GM18951 (cell line): ENCODE data around the gene GCG.

ENCODE experiments used
- POLR2A ChIP-seq: IDR thresholded peaks from 4 replicates; pipeline ENCODE4 v1.6.1; 2011; ENCODE audit warnings: mild to moderate bottlenecking; ENCODE audit not compliant: insufficient read length, insufficient read depth; ENCODE audit errors: extremely low read depth
- in situ Hi-C: fragments of 300-500 bp; cut with MboI; formaldehyde crosslinking; loops from one replicate; pipeline ENCODE4 v1.12.0; 2022; ENCODE audit warnings: low sequenced_read_pairs, mixed read lengths, inconsistent platforms; ENCODE audit not compliant: unreplicated experiment

The GCG gene

GRCh38 chr2:162172802-162173370, 20.8 kb upstream of the GCG start:
- TF ChIP-seq POLR2A = no peak
- in situ Hi-C loops = no loop called here

GRCh38 chr2:162166745-162167144, 14.7 kb upstream of the GCG start:
- no peak for TF ChIP-seq POLR2A
- in situ Hi-C loops = no loop called here

- no peak for TF ChIP-seq POLR2A
- in situ Hi-C loops = no loop called here
Measured at GRCh38 chr2:162166174-162166573, 14.1 kb upstream of the GCG start.

DNA sequence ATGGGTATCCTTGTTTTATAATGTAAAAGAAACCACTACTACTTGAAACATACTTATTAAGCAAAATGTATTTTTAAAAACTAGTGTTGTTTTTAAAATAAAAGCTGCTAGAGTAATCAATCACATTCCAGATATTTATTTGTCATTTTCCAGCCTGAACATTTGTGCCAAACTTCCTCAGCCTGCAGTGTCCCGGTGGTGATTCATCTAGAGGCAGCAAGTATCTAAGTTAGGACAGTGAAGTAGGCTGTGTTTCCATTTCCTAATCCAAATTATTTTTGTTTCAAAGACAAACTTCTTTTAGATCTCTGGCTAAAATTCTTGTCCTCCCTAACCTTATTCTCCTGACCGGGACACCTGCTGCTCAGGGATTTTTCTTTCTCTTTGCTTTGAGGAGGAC, 12.8 kb upstream of the GCG start:
- TF ChIP-seq POLR2A = no peak
- in situ Hi-C loops = no loop called here

DNA sequence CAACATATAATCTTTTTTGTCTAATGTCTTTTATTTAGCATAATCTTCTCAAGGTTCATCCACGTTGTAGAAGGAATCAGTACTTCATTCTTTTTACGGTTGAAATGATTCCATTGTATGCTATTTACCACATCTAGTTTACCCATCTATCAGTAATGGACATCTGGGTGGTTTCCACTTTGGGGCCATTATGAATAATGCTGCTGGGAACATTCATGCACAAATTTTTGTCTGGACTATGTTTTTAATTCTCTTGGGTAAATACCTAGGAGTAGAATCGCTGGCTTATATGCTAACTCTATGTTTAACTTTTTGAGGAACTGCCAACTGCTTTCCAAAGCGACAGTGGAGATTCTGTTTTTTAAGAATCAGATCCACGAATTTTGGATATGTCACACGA, 7.4 kb upstream of the GCG start:
- in situ Hi-C loops = no loop called here
- no peak for TF ChIP-seq POLR2A

- no peak for TF ChIP-seq POLR2A
- in situ Hi-C loops = no loop called here
Measured at GRCh38 chr2:162156149-162156548, 4.1 kb upstream of the GCG start.

DNA sequence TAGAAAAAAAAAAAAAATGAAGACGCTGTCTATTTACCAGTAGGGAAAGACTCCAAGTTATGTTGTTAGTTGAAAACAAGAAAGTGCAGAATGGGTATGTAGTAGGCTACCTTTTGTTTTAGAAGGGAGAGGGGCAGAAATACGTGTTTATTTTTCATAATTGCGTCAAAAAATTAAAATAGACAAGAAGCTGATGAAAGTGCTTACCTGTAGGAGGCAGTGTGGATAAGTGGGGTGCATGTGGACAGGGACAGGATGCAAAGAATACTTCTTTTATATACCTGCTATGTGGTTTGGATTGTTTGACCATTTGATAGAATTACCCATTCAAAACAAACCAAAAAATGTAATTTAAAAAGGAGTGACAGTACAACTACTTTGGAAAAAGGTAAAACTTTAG, 3.0 kb upstream of the GCG start:
- no peak for TF ChIP-seq POLR2A
- in situ Hi-C loops = no loop called here

DNA sequence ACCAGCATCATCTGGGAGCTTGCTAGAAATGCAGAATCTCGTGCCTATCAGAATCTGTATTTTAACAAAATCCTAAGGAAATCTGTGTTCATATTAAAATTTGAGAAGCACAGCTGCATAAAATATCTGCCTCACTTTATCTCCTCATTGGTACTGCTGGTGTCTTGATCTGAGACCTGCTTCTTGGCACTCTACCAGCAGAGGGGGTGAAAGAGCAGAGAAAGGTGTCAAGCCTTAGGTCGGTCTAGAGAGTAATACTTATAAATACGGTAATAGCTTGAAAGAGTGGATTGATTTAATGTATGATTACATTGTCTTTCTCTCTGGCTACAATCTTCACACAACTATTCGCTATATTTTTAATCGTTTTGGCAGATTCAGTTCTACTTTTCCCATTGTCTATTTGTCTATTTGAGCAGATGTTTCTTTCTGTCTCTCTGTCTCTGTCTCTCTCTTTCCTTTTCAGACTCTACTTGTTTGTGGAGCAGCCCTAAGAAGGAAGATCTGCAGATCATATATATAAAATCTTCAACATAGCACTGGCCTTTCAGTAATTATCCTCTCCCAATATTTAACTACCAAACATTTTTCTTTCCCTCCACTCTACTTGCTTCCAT, 1.7 kb upstream of the GCG start:
- TF ChIP-seq POLR2A = no peak
- in situ Hi-C loops = no loop called here

- TF ChIP-seq POLR2A = no peak
- in situ Hi-C loops = loop anchor here (25.0 kb wide), 1 partner anchor 563 kb away; no protein-coding TSS in a partner anchor
Measured at GRCh38 chr2:162149940-162150339, 2.1 kb downstream of the GCG start.

GRCh38 chr2:162149466-162149865, 2.6 kb downstream of the GCG start:
- in situ Hi-C loops = loop anchor here (25.0 kb wide), 1 partner anchor 562 kb away; no protein-coding TSS in a partner anchor
- TF ChIP-seq POLR2A = no peak

DNA sequence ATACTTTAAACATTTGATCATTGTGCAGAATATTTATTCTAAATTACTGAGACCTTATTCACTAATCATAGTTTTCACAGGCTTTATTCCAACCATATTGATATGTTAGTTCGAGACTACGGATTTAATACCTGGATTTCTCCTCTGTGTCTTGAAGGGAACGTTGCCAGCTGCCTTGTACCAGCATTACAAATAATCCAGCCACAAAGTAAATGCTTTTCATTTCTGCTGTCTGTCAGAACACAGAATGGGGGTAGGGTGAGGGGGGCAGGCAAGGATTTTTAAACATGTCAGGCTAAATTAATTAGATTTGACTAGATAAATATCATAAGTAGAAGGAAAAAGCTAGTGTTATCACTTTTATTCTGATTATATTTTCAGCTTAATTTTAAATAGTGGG, 3.1 kb downstream of the GCG start:
- in situ Hi-C loops = loop anchor here (25.0 kb wide), 1 partner anchor 562 kb away; no protein-coding TSS in a partner anchor
- no peak for TF ChIP-seq POLR2A

DNA sequence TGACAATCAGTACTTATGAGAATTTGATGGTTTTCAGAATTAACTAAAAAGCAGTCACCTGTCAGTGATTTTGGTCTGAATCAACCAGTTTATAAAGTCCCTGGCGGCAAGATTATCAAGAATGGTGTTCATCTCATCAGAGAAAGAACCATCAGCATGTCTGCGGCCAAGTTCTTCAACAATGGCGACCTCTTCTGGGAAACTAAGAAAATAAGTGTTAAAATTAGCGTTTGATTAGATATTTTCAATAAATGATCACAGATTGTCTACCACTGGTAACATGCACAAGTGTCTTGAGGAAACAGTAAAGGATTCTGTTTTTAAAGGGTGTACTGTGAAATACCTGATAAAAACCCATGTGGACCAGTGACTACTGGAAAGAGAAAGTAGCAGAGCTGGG, 8.1 kb downstream of the GCG start:
- TF ChIP-seq POLR2A = no peak
- in situ Hi-C loops = loop anchor here (25.0 kb wide), 1 partner anchor 557 kb away; no protein-coding TSS in a partner anchor

- no peak for TF ChIP-seq POLR2A
- in situ Hi-C loops = loop anchor here (25.0 kb wide), 1 partner anchor 551 kb away; no protein-coding TSS in a partner anchor
Measured at GRCh38 chr2:162138310-162138709, 13.7 kb downstream of the GCG start.

GRCh38 chr2:162127422-162127821, 24.6 kb downstream of the GCG start:
- no peak for TF ChIP-seq POLR2A
- in situ Hi-C loops = loop anchor here (10.0 to 25.0 kb wide), 2 partner anchors 123 to 540 kb away; no protein-coding TSS in a partner anchor
